Stimulated activated CD4-positive, alpha-beta T cell treated with anti-CD3 and anti-CD28 coated beads, Interleukin-4, amount 100 ng/mL, for 1 hour (primary cell): ENCODE measurements around the gene RIPK3.
"Not testable (repeated sequence)": the region's sequence is repeated elsewhere in the genome, so short reads cannot be mapped to it uniquely, and the experiment has no call there.

Source experiments
- DNase-seq: peaks from one replicate; pipeline ENCODE4 v3.0.0-alpha.2; 2020

RIPK3 gene

DNA sequence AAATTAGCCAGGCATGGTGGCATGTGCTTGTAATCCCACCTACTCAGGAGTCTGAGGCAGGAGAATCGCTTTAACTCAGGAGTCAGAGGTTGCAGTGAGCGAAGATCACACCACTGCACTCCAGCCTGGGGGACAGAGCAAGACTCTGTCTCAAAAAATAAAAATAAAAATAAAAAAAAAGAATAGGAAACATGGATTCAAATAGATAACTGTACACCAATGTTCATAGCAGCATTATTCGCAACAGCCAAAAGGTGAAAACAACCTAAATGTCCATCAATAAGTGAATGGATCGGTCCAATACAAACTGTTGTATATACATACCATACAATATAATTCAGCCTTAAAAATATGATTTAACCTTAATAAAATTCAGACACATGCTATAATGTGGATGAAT, 3.1 kb upstream of the RIPK3 start:
- DNase-seq: no peak

DNA sequence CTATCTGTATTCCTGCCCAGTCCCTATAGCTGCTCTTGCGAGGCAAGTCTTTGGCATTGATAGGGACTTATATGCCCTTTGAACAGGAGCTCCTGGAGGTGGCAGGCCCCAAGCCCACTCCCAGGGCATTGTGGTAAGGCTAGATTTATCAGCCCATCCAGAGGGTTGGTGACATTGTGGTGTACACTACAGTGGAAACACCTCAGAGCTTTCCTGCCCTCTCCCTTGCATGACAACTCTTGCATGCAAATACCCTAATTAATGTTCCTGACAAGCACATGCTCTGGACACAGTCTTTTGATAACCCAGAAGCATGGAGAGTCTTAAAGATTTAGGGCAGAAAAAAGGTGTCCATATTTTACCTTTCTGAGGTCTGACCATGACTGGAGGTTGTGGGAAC, 815 bp upstream of the RIPK3 start:
- DNase-seq: no peak

DNA sequence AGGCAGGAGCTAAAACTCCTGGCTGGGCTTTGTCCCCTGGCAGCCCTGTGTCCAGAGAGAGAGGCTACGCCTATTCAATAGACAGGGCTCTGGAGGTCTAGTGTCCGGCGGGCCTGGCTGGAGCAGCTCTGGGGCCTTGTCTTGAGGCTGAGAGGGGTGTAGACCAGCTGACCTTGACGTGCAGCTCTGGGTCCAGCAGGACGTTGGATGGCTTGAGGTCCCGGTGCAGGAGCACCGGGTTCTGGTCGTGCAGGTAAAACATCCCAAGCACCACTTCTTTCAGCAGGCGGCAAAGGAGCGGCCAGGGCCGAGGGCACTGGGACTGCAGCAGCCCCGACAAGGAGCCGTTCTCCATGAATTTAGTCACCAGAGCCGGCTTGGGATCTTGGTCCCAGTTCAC, 948 bp downstream of the RIPK3 start:
- no peak for DNase-seq

DNA sequence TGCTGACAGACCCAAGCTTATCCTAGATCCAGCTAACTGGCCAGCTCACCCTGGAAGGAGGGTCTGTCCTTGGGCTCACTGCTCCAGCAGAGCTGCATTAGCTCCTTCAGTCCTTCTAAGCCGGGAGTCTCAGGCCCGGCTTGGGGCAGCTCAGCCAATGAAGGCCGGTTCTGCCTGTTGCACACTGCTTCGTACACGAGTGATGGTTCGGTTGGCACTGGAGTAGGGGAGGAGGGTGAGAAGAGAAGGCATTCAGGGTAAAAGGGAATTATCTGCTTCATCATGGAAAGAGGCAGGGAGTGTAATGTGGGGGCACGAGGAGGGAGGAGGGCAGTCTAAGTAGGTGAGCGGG, 2.0 kb downstream of the RIPK3 start:
- no peak for DNase-seq

DNA sequence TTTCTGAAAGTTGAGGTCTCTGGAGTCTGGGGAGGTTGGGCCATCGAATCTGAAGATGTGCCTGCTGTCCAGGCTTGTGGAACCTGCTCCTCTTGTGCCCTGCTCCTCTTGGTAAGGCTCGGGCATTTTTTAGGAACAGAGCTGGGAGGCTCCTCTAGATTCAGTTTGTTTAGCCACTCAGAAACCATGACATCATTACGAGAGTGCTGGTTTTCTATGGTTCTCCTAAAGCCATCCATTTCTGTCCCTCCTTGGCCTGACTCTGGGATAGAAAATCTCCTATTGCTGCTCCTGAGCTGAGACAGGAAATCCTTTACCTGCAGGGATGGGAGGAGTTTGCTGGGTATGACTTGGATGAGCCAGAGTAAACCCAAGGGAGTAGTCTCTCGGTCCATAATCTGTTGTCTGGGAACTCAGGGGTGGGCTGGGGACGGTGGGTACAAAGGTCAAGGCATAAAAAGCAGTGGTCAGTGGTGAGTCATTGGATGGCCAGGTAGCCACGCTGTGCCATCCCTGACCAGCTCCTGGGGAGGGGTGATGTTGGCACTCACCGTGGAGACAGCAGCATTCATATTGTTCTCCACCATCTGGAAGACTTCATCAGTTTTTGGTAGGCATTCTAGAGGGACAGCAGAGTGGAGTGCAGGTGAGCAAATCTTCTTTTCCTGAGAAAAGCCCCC, 2.5 kb downstream of the RIPK3 start:
- no peak for DNase-seq

DNA sequence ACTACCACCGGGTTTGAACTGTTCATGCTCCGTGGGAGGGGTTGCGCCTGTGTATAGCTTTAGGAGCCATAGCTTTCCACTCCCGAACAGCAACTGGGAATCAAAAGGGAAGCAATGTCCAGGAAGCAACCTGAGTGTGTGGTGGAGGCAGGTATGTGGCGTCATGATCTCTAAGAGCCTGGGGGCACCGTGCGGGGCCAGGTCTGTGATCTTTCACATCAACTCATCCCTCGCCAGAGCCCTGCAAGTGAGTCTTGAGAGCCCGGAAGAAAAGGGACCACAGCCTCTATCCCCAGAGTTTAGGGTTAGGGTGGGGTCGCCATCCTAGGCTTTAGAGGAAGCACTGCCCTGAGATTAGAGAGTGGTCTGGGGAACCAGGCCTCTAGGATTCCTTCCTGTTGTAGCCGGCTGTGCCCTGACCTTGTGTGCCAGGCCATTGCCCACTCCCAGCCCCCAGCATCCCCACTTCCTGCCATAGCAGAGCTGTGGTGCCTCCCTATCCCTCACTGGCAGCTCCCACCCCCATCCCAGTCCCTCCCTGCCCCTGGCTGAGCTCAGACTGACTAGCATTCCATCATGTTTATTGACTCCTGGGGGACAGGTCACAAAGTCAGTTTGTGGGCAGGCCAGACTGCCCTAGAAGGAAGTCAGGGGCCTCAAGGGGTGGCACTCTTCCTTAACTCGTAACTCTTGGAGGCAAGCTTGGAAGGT, 4.2 kb downstream of the RIPK3 start:
- no peak for DNase-seq

DNA sequence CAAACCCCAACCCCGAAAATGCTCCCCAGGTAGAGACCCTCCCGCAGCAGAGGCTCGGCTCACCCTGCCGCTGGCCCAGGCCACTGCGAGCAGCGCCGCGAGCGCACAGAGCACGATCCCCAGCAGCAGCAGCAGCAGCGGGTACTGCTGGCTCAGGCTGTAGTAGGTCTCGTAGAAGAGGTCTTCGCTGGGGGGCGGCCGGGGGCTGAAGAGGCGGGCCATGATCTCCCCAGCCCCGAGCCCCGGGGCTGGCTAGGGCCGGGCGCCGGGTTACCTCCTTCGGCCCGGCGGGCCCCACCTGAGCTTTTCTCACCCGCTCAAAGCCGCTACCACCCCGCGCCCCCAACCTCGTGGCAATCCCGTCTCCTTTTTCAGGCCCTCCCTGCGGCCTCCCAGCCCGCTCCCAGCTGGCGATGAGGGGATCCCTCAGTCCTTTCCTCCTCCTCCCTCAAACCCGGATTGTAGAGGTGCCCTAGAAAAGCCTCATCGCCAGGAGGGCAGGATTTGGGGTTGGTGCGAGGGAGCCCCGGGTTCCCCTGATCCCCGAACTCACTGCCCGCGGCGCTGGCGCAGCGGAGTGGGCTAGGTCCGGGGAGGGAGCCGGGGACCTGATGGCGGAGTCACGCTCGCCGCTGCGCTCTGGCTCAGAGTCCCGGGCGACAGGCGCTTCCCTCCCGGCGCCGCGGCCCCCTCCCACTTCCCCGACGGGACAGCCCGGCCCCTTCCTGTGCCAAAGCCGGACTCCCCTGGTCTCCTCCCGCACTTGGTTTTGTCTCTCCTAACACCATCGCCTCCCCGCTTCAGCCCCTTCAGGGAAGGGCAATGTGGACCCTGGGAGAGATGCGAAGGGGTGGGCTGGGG, 5.1 kb downstream of the RIPK3 start, which contains the start of gene ADCY4:
TSS of gene ADCY4 (minus strand) at position 641 of the 861 bp plus-strand sequence. CDS start at position 222, 419 bp downstream.
- DNase-seq: peak; percentile 34

DNA sequence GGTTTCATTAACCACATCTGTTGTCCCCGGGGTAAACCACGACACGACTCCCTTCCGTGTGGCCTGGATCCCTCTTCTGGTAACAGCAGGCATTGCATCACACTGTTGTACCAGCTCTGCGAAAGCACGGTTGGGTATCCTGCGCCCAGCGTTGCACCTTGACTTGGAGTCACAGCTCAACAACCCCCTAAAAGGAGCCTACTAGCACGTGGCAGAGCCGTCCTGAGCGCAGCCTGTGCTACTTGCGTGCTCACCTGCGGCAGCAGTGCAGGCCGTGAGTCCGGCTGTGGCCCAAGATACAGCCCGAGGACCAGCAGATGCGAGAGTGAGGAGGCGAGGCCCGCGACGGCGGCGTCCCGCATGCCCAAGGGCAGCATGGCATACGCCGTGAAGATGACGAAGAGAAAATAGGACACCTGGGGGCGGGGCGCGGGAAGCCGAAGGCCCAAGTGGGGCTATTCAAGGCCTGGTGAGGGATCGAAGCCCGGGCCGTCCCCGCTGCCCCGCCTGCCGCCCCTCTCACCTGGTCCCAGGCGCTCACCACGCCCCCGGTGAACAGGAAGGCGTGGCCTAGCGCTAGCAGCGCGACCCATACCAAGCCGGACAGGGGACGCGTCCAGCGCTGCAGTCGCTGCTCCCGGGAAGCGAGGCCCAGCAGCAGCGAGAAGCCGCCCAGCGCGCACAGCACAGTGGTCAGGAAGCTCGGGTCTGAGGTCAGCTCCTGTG, 7.4 kb downstream of the RIPK3 start:
- peak; percentile 78 for DNase-seq

DNA sequence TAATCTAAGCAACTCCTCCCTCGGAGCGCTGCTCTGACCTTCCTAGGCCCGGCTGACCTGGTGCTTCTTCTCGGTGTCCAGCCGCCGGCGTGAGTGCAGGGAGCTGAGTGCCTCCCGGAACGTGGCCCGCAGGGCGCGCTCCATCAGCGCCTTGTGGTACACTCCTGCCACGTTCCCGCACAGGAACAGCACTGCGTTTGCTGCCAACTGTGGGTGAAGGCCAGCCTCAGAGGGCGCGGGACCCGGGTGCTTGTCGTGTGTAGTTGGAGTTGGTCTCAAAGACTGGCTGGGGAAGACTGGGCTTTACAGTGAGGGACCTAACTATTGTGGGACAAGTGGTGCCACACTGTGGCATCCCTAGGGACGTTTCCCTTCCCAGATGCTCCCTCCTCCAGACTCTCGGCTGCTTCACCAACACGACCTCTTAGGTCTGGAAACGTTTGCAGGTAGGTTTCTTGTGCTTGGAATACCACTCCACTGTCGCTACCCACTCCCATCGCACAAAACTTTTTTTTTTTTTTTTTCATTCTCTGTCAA, 8.0 kb downstream of the RIPK3 start:
- no peak for DNase-seq

DNA sequence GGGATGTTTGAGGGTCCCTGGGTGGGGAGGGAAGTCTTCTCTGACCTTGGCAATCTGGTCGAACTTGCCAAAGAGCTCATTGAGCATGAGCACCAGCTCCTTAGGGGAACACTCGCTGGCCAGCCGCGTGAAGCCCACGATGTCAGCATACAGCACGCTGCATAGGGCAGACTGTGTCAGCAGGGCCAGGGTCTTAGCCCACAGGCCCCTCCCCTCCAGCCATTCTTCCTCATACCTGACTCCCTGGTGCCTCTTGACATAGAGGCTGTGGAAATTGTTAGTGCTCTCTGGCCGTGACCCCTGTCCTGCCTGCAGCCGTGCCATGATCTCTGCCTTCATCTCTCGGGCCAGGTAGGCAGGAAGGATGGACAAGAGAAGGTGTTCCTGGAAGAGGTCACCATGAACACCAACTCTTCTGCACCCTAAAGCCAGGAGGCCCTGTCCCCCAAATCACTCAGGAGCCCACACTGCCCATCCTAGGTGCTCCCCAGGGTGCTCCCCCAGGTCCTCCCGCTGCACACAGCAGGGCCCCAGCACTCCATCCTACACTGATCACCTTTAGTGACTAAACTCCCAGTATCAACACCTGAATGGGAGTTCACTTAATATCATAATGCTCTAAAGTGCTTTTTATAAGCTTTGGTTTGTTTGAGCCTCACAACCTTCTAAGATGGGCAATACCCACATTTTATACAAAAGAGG, 8.7 kb downstream of the RIPK3 start:
- no peak for DNase-seq

DNA sequence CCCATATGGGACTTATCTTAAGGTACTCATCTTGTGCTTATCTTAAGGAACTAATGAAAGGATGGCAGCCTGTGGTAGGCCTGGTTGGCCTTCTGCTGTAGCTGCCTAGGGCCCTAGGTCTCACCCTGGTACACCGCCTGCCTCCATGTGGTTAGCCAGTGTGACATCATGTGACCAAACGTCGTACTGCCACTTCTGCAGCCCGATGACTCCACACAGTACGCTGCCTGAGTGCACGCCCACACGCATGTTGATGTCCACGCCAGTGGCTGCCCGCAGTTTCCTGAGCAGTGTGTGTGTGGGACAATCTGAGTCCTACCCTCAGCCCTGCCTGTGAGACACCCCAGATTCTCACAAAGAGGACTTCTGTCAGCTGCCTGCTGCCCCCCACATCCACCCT, 10.1 kb downstream of the RIPK3 start:
- no peak for DNase-seq

DNA sequence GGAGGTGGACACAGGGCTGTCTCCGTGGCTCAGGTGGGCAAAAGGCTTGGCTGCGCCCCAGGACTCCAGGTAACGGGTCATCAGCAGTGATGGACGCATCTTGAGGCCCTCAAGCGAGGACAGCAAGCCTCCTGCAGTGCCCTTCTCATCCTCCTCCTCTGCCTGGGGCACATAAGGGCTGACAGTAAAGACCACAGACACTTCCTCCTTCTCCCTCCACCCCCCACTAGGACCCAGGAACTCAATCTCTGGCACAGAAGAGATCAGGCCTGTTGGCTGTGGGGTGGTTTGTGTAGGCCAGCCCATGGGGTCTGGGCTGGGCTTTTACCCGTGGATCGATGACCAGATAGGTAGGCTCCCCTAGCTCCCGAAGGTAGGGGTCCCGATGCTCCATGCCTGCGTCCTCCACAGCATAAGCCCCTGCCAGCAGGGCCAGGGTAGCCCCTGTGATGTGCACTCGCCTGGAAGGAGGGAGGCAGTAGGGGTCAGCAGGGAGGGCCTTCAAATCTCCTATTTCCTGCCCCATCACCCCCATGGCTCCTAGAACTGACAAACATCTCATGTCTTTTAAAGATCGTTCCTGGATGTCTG, 10.6 kb downstream of the RIPK3 start:
- no peak for DNase-seq

DNA sequence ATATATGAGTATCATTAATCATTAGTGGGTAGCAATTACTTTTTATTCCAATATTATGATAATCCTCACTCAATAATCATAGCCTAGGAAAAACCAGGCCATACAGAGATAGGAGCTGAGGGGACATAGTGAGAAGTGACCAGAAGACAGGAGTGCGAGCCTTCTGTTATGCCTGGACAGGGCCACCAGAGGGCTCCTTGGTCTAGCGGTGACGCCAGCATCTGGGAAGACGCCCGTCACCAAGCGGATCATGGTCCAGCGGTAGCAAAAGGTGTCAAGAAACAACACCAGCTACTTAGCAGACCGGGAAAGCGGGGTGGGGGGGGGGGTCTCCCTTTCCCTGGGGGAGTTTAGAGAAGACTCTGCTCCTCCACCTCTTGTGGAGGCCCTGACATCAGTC, 11.9 kb downstream of the RIPK3 start:
- not testable (repeated sequence) for DNase-seq

DNA sequence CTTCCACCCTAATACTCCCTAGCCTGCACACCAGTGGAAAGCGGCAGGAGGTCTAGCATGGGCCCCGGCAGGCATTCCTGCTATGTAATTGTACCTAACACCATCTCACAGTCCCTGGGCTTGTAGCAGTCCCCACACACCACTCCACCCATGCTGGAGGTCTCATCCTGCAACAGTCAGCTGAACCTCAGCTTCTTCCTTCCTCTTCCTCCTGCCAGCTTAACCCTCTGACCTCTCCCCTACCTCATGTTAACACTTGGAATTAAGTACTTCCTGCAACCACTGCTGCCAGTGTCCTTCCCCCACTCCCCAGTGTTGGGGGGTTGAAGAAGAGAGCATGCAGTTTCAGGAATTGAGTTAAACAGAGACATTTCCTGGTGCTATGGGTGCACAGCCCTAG, 12.5 kb downstream of the RIPK3 start:
- DNase-seq: no peak

DNA sequence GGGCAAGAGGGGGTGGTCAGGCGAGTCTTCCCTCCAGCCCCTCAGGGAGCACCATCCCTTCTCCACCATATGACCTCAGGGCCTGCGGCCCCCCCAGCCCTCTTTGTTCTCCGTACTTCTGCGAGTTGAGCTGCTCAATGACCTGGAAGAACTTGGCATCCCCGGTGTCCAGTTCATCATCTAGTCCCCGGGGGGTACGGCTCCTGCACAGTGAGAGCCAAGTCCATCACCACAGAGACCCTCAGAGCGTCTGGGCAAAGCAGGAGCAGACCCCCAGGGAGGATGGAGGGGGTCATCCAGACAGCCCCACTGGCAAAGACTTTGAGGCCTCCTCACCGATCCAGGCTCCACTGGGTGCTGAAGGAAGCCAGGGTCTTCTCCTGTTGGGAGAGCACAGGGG, 13.8 kb downstream of the RIPK3 start:
- no peak for DNase-seq

DNA sequence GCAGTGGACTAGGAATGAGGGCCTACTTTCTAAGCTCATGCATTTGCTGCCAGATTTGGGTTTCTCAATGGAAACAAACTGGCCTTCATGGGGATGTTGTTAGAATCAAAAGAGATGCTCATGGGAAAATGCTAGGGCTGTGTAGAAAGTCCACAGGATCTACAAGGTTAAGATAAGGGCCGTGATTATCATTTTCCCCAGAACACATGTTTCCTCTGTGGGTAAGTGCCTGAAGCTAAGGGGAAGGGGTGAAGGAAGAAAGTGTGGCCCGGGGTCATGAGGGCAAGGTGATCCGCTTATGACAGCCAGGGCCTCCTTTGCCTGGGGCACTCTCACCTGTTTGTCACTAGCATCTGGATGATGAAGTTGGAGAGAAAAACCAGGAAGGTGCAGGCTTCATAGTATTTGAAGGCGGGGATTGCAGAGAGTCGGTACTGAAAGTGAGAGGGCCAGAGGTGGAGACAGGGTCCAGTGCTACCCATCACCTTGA, 14.7 kb downstream of the RIPK3 start:
- DNase-seq: no peak

DNA sequence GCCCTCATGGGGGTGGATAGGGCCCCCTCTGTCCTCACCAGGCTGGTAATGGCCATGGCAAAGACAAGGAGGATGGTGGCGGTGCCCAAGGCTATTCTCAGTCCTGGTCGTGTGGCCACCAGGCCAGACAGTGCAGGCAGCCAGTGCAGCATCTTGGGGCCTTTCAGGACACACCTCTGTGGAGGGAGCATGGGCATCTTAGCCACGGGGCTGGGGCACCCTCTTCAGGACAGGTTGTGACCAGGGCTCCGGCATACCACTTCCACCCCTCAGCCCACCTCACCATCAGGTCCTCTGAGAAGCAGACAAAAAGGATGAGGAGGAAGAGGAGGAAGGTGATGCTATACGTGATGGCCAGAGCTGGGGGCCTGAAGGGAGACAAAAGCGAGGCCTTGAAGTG, 15.8 kb downstream of the RIPK3 start:
- no peak for DNase-seq

DNA sequence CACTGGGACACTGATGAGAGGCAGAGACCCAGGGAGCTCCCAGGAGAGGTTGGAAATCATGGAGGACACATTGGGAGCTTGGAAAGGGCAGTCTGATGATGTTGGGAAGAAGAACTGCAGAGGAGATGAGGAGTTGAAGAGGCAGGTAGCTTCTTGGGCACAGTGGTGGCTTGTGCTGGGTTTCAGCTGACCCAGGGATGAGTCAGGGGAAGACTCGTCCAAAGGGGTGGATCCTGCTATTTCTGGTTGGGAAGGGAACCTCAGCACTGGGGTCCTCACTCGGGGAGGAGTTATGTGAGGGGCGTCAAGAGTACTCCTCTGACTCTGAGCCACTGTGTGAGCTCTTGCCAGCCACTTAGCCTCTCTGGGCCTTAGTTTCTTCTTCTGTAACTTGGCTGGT, 16.4 kb downstream of the RIPK3 start:
- no peak for DNase-seq

DNA sequence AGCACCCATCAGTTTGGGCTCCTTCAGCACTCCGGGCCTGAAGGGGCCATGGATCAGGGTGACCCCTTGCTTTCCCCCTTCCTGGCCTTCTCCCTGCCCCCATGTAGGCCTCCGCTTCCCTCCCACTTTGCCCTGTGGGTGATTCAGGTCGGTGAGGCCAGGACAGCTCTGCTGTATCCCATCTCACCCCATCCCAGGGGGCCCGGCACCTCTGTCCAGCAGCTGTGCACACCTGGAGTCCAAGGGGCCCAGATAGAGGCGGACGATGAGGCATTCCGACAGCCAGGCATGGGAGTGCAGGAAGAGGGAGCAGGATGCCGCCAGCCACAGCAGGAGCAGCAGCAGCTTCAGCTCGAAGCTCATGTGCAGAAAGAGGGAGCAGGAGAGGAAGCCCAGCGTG, 17.1 kb downstream of the RIPK3 start:
- DNase-seq: no peak

DNA sequence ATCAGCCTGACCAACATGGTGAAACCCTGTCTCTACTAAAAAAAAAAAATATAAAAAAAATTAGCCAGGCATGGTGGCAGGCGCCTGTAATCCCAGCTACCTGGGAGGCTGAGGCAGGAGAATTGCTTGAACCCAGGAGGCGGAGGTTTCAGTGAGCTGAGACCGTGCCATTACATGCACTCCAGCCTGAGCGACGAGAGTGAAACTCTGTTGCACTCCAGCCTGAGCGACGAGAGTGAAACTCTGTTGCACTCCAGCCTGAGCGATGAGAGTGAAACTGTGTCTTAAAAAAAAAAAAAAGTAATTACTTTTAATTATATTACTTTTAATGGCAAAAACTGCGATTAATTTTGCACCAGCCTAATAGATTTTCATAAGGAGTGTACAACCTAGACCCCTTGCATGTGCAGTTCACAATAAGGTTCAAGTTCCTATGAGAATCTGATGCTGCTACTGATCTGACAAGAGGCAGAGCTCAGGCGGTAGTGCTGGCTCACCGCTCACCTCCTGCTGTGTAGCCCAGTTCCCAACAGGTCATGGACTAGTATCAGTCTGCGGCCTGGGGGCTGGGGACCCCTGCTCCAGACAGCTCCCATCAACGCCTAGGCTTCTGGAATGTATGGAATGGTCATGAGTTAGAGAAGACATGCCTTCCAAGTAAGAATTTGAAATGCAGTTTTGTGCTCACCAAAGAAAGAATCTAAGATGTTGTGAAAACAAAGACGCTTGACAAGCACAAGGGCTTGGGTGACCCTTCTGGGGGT, 18.4 kb downstream of the RIPK3 start:
- no peak for DNase-seq
